ENCODE measurements around the gene SLC16A6. TPM values are rescaled to one million over a fixed set of nuclear protein-coding genes. Genes with fewer than 3 reads are reported as not detected.
"Not testable (repeated sequence)": the region's sequence is repeated elsewhere in the genome, so short reads cannot be mapped to it uniquely, and the experiment has no call there.

SLC16A6 gene
- polyA plus RNA-seq, 1 donor from 2014 or later, result 15.6 TPM

DNA sequence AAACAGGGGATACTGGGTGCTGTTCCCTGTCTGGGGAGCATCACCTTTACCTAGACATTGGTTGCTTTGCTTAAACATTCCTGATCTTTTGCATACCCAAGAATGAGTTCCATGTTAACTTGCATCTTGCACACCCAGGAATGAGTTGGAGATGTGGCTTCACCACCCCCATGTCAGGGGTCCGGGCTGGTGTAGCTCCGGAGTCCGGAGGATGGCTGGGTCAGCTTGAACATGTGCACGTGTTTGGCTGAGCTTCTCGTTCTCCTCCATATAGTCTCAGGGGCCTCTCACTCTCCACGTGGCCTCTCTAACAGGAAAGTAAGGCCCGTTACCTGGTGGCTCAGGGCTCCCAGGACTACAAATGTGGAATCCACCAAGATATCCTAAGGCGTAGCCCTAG is 61.3 kb downstream of the SLC16A6 start (continued):
- TF ChIP-seq TAF1 (IDR thresholded peaks at IDR 0.05; ENCODE audit: low read depth) (no peak), POLR2AphosphoS5 (IDR thresholded peaks at IDR 0.05) (no peak), MXI1 (conservative IDR thresholded peaks at IDR 0.05; ENCODE audit: poor library complexity, severe bottlenecking) (no peak)

GRCh38 chr17:68228817-68229570 is 61.9 kb downstream of the SLC16A6 start:
- no peak overlapping the region for H2AFZ ChIP-seq (ENCODE audit: low read depth, low read length)
- no peaks in the 10 kb centered on the region for H4K20me1 ChIP-seq (ENCODE audit: insufficient read depth)
- no peaks in the 10 kb centered on the region for H3K9me2 ChIP-seq (ENCODE audit: insufficient read depth, low read length)
- no peaks in the 10 kb centered on the region for H3K9me3 ChIP-seq (ENCODE audit: low read length)
- no peak overlapping the region for H3K27ac ChIP-seq (ENCODE audit: low read length)
- no peak overlapping the region for H3K9ac ChIP-seq (ENCODE audit: low read length)
- H3K36me3 ChIP-seq (ENCODE audit: insufficient read depth, low read length), result no peaks in the 10 kb centered on the region
- no peak overlapping the region for H3K4me3 ChIP-seq (ENCODE audit: low read length)
- TF ChIP-seq EP300 (conservative IDR thresholded peaks at IDR 0.05; ENCODE audit: poor library complexity, severe bottlenecking), result no peak
- TF ChIP-seq, protein P1, sequence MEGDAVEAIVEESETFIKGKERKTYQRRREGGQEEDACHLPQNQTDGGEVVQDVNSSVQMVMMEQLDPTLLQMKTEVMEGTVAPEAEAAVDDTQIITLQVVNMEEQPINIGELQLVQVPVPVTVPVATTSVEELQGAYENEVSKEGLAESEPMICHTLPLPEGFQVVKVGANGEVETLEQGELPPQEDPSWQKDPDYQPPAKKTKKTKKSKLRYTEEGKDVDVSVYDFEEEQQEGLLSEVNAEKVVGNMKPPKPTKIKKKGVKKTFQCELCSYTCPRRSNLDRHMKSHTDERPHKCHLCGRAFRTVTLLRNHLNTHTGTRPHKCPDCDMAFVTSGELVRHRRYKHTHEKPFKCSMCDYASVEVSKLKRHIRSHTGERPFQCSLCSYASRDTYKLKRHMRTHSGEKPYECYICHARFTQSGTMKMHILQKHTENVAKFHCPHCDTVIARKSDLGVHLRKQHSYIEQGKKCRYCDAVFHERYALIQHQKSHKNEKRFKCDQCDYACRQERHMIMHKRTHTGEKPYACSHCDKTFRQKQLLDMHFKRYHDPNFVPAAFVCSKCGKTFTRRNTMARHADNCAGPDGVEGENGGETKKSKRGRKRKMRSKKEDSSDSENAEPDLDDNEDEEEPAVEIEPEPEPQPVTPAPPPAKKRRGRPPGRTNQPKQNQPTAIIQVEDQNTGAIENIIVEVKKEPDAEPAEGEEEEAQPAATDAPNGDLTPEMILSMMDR (IDR thresholded peaks at IDR 0.05; ENCODE audit: poor library complexity, severe bottlenecking), result no peak
- no peak for TF ChIP-seq POLR2AphosphoS5 (IDR thresholded peaks at IDR 0.05)
- TF ChIP-seq TAF1 (IDR thresholded peaks at IDR 0.05; ENCODE audit: low read depth), result no peak
- no peak for TF ChIP-seq EZH2 (IDR thresholded peaks at IDR 0.05; ENCODE audit: borderline replicate concordance, insufficient read depth, low read length, poor library complexity, severe bottlenecking)
- TF ChIP-seq SMC3 (conservative IDR thresholded peaks at IDR 0.05; ENCODE audit: poor library complexity), result no peak
- no peak overlapping the region for H3K4me2 ChIP-seq (ENCODE audit: low read length)
- H3K79me2 ChIP-seq (replicated peaks; ENCODE audit: insufficient read depth, low read length), result no peaks in the 10 kb centered on the region
- H3F3A ChIP-seq (ENCODE audit: insufficient read depth, low read length, poor library complexity, severe bottlenecking), result no peaks in the 10 kb centered on the region
- H3K27me3 ChIP-seq (ENCODE audit: insufficient read depth, low read depth, low read length), result no peaks in the 10 kb centered on the region

GRCh38 chr17:68228039-68228680 is 62.8 kb downstream of the SLC16A6 start:
- not testable (repeated sequence) for H2AFZ ChIP-seq (ENCODE audit: low read depth, low read length); H3K4me2 ChIP-seq (ENCODE audit: low read length); H3F3A ChIP-seq (ENCODE audit: insufficient read depth, low read length, poor library complexity, severe bottlenecking); H3K9me2 ChIP-seq (ENCODE audit: insufficient read depth, low read length); H3K36me3 ChIP-seq (ENCODE audit: insufficient read depth, low read length); H3K9ac ChIP-seq (ENCODE audit: low read length); H3K27ac ChIP-seq (ENCODE audit: low read length); H3K4me3 ChIP-seq (ENCODE audit: low read length); H3K27me3 ChIP-seq (ENCODE audit: insufficient read depth, low read depth, low read length); H4K20me1 ChIP-seq (ENCODE audit: insufficient read depth); H3K79me2 ChIP-seq (replicated peaks; ENCODE audit: insufficient read depth, low read length); H3K9me3 ChIP-seq (ENCODE audit: low read length)

GRCh38 chr17:68225055-68225454 is 65.9 kb downstream of the SLC16A6 start:
- not testable (repeated sequence) for H3K9ac ChIP-seq (ENCODE audit: low read length); H3K36me3 ChIP-seq (ENCODE audit: insufficient read depth, low read length); H3K9me2 ChIP-seq (ENCODE audit: insufficient read depth, low read length)

More at GRCh38 chr17:68225055-68225454, 65.9 kb downstream of the SLC16A6 start:
- H3K27ac ChIP-seq (ENCODE audit: low read length); H2AFZ ChIP-seq (ENCODE audit: low read depth, low read length); H3K27me3 ChIP-seq (ENCODE audit: insufficient read depth, low read depth, low read length); H3F3A ChIP-seq (ENCODE audit: insufficient read depth, low read length, poor library complexity, severe bottlenecking); H3K9me3 ChIP-seq (ENCODE audit: low read length); H3K4me3 ChIP-seq (ENCODE audit: low read length); H3K4me2 ChIP-seq (ENCODE audit: low read length); H3K79me2 ChIP-seq (replicated peaks; ENCODE audit: insufficient read depth, low read length); H4K20me1 ChIP-seq (ENCODE audit: insufficient read depth): not testable (repeated sequence)

All from neural cell (in vitro differentiated cells).